Measurements from ENCODE around the gene DHRS7C. TPM values are rescaled to one million over a fixed set of nuclear protein-coding genes. Genes with fewer than 3 reads are reported as not detected.

DHRS7C gene
- total RNA-seq, 2 donors from 2014 or later: not detected

GRCh38 chr17:9728564-9728963 lies 62.8 kb downstream of the DHRS7C start:
- Histone ChIP-seq H3K4me3 (no peak overlapping the region), H3K9me3 (no peaks in the 10 kb centered on the region), H3K27me3 (replicated peaks; ENCODE audit: insufficient read depth) (no peaks in the 10 kb centered on the region), H3K27ac (no peak overlapping the region), H3K4me1 (replicated peaks) (no peaks in the 10 kb centered on the region), H3K36me3 (no peaks in the 10 kb centered on the region)
- WGBS: 64% methylated on average over 10 of the region's 12 CpGs
- TF ChIP-seq POLR2AphosphoS5 (IDR thresholded peaks at IDR 0.05) (no peak), POLR2A (IDR thresholded peaks at IDR 0.05) (no peak), CTCF (IDR thresholded peaks at IDR 0.05) (no peak)
- intact Hi-C loops (cut with DNase I): loop anchor here (5.0 kb wide), 1 partner anchor 199 kb away; no protein-coding TSS in a partner anchor
- DNase-seq (ENCODE audit: low spot score): no peak

GRCh38 chr17:9728005-9728404 lies 63.4 kb downstream of the DHRS7C start:
- Histone ChIP-seq H3K4me1 (replicated peaks) (no peaks in the 10 kb centered on the region), H3K36me3 (no peaks in the 10 kb centered on the region), H3K4me3 (no peak overlapping the region), H3K27ac (no peak overlapping the region), H3K27me3 (replicated peaks; ENCODE audit: insufficient read depth) (no peaks in the 10 kb centered on the region), H3K9me3 (no peaks in the 10 kb centered on the region)
- intact Hi-C loops (cut with DNase I): loop anchor here (5.0 kb wide), 1 partner anchor 199 kb away; no protein-coding TSS in a partner anchor
- no peak for TF ChIP-seq POLR2AphosphoS5 (IDR thresholded peaks at IDR 0.05)
- no peak for TF ChIP-seq CTCF (IDR thresholded peaks at IDR 0.05)
- TF ChIP-seq POLR2A (IDR thresholded peaks at IDR 0.05): no peak
- WGBS: 89% methylated on average over 18 of the region's 18 CpGs
- no peak for DNase-seq (ENCODE audit: low spot score)

- Histone ChIP-seq H3K27ac (no peak overlapping the region), H3K4me3 (no peak overlapping the region), H3K36me3 (no peaks in the 10 kb centered on the region), H3K4me1 (replicated peaks) (no peaks in the 10 kb centered on the region), H3K27me3 (replicated peaks; ENCODE audit: insufficient read depth) (no peaks in the 10 kb centered on the region), H3K9me3 (no peaks in the 10 kb centered on the region)
- no peak for DNase-seq (ENCODE audit: low spot score)
- no peak for TF ChIP-seq POLR2A (IDR thresholded peaks at IDR 0.05)
- no peak for TF ChIP-seq CTCF (IDR thresholded peaks at IDR 0.05)
- no peak for TF ChIP-seq POLR2AphosphoS5 (IDR thresholded peaks at IDR 0.05)
- 75% methylated on average over 6 of the region's 6 CpGs for WGBS
- intact Hi-C loops (cut with DNase I): loop anchor here (5.0 kb wide), 1 partner anchor 201 kb away; no protein-coding TSS in a partner anchor
Observed at GRCh38 chr17:9726291-9726690, 65.1 kb downstream of the DHRS7C start.

- peak; percentile 13 for DNase-seq (ENCODE audit: low spot score)
- intact Hi-C loops (cut with DNase I): loop anchor here (5.0 kb wide), 1 partner anchor 202 kb away; no protein-coding TSS in a partner anchor
- WGBS: 20% methylated on average over 9 of the region's 9 CpGs
Observed at GRCh38 chr17:9725575-9725974, 65.8 kb downstream of the DHRS7C start.

More at GRCh38 chr17:9725575-9725974, 65.8 kb downstream of the DHRS7C start:
- no peaks in the 10 kb centered on the region for H3K4me1 ChIP-seq (replicated peaks)
- no peak overlapping the region for H3K4me3 ChIP-seq
- H3K27me3 ChIP-seq (replicated peaks; ENCODE audit: insufficient read depth): no peaks in the 10 kb centered on the region
- no peaks in the 10 kb centered on the region for H3K36me3 ChIP-seq
- no peaks in the 10 kb centered on the region for H3K9me3 ChIP-seq
- no peak for TF ChIP-seq POLR2A (IDR thresholded peaks at IDR 0.05)
- peak; percentile 13 for TF ChIP-seq POLR2AphosphoS5 (IDR thresholded peaks at IDR 0.05)
- TF ChIP-seq CTCF (IDR thresholded peaks at IDR 0.05): peak in 2 of 4 experiments; percentile 29 to 34
- H3K27ac ChIP-seq: no peak overlapping the region

Other genes with a start within 250 kb of the DHRS7C start
- gene STX8, start 215.8 kb downstream of the DHRS7C start, total RNA-seq: 10 to 100 TPM; 46.6 to 72.4 TPM
- gene CFAP52, start 214.9 kb downstream of the DHRS7C start, total RNA-seq: 1 to 10 TPM in 1 of 2 donors, not detected in 1; 1.7 TPM
- 10 to 100 TPM; 28.2 to 33.2 TPM for gene USP43, start 146.1 kb downstream of the DHRS7C start, total RNA-seq
- gene GSG1L2, start 30.5 kb upstream of the DHRS7C start, total RNA-seq: not detected
- 1 to 10 TPM in 1 of 2 donors, under 1 TPM in 1; 0.34 to 1.5 TPM for gene GLP2R, start 34.3 kb upstream of the DHRS7C start, total RNA-seq
- gene RCVRN, start 113.7 kb upstream of the DHRS7C start, total RNA-seq: under 1 TPM in 1 of 2 donors, not detected in 1; 0.23 TPM

Data from prostate gland (tissue), 2 donors.